HepG2 (cell line): Measurements from ENCODE around the gene CCDC57. TPM values are rescaled to one million over a fixed set of nuclear protein-coding genes. Genes with fewer than 3 reads are reported as not detected.

Source experiments
- AGO1 ChIP-seq: fragments of 200-400 bp; formaldehyde crosslinking; IDR thresholded peaks from 2 replicates; pipeline ENCODE4 v1.6.1; 2017; ENCODE audit warnings: mild to moderate bottlenecking, low read depth, low read length, moderate library complexity; ENCODE audit not compliant: poor library complexity, severe bottlenecking
- BATF2 ChIP-seq: sonication (generic); formaldehyde crosslinking; IDR thresholded peaks from 2 replicates; pipeline ENCODE4 v1.8.0; 2022; ENCODE audit warnings: mild to moderate bottlenecking, missing genetic modification reagents, moderate library complexity
- BCL6 ChIP-seq: IDR thresholded peaks from 2 replicates; pipeline ENCODE4 v1.6.1; 2016; ENCODE audit warnings: missing genetic modification reagents, missing compliant biosample characterization
- CEBPZ ChIP-seq: IDR thresholded peaks from 2 replicates; pipeline ENCODE4 v1.6.1; 2012; ENCODE audit warnings: low read length, improper control_type of control experiment
- HDAC6 ChIP-seq: fragments of 200-600 bp; sonication (generic); IDR thresholded peaks from 2 replicates; pipeline ENCODE4 v1.7.0; 2017; ENCODE audit warnings: mild to moderate bottlenecking, antibody characterized with exemption, low read length, low read depth
- JUNB ChIP-seq: sonication (generic); formaldehyde crosslinking; IDR thresholded peaks from 2 replicates; pipeline ENCODE4 v1.8.0; 2022; ENCODE audit warnings: missing genetic modification reagents, mild to moderate bottlenecking, borderline replicate concordance
- JUND ChIP-seq: sonication (generic); formaldehyde crosslinking; IDR thresholded peaks from 2 replicates; pipeline ENCODE4 v1.8.0; 2022; ENCODE audit warnings: mild to moderate bottlenecking, missing genetic modification reagents
- KAT7 ChIP-seq: IDR thresholded peaks from 2 replicates; pipeline ENCODE4 v1.6.1; 2018; ENCODE audit warnings: borderline replicate concordance, missing compliant biosample characterization
- SNRNP70 ChIP-seq: fragments of 200-400 bp; formaldehyde crosslinking; IDR thresholded peaks from 2 replicates; pipeline ENCODE4 v1.6.1; 2017; ENCODE audit warnings: mild to moderate bottlenecking, low read depth, low read length, moderate library complexity
- SP1 ChIP-seq, 2 experiments: fragments of 450-650 bp in 1 of 2; sonication (generic) in 1 of 2; formaldehyde crosslinking in 1 of 2; IDR thresholded peaks; 2 replicates each; pipeline versions ENCODE4 v1.4.0 to v1.6.1; 2016 to 2020; ENCODE audit warnings: missing genetic modification reagents in 1 of 2
- TEAD3 ChIP-seq: optimal IDR thresholded peaks from 2 replicates; pipeline ENCODE3; 2016; ENCODE audit warnings: borderline replicate concordance
- U2AF1 ChIP-seq: fragments of 200-400 bp; formaldehyde crosslinking; optimal IDR thresholded peaks from 2 replicates; pipeline ENCODE3; 2017; ENCODE audit warnings: mild to moderate bottlenecking, low read depth, low read length
- XBP1 ChIP-seq: sonication (generic); formaldehyde crosslinking; IDR thresholded peaks from 2 replicates; pipeline ENCODE4 v1.5.0; 2020; ENCODE audit warnings: missing genetic modification reagents
- ZBTB40 ChIP-seq, 2 experiments: fragments of 450-650 bp in 1 of 2; sonication (generic) in 1 of 2; formaldehyde crosslinking in 1 of 2; IDR thresholded peaks; 2 replicates each; pipeline versions ENCODE4 v1.6.1 to v1.8.0; 2016 to 2022; ENCODE audit warnings: antibody characterized with exemption in 1 of 2, mild to moderate bottlenecking in 1 of 2, missing genetic modification reagents in 1 of 2
- ZNF282 ChIP-seq: fragments of 450-650 bp; IDR thresholded peaks from 2 replicates; pipeline ENCODE4 v1.6.1; 2018; ENCODE audit not compliant: partially characterized antibody
- ZNF451 ChIP-seq: sonication (generic); formaldehyde crosslinking; IDR thresholded peaks from 2 replicates; pipeline ENCODE4 v1.5.0; 2020; ENCODE audit warnings: mild to moderate bottlenecking, missing genetic modification reagents
- polyA plus RNA-seq, 8 experiments: library from polyadenylated mRNA; depleted of rRNA in 3 of 8; stranded (reverse) in 7 of 8; unstranded in 1 of 8; fragments of >200 nt; fragmentation: Illumina TruSeq in 4 of 8; extraction: Trizol in 4 of 8; gene quantifications; 2 replicates each; pipeline versions ENCODE4 v1.2.1 to v1.2.3, GENCODE V29; 2011 to 2016; ENCODE audit warnings: low read depth in 4 of 8, missing spikeins in 1 of 8, mixed read lengths in 1 of 8; ENCODE audit not compliant: insufficient read depth in 1 of 8
- total RNA-seq, 5 experiments: library from RNA; depleted of rRNA; stranded (reverse); fragments of >200 nt; fragmentation: Illumina TruSeq; extraction: Trizol; gene quantifications; 2 replicates each; pipeline ENCODE4 v1.2.3, GENCODE V29; 2016; ENCODE audit warnings: low read depth in 1 of 5

CCDC57 gene
- total and polyA plus RNA-seq, 2 of the 13 experiments (the other 11 are each of a cell fraction or from before 2014, with no cell fraction given), result 59.3 to 59.9 TPM

GRCh38 chr17:82246365-82247181, 33.9 kb upstream of the CCDC57 start (continued):
- no peak for TF ChIP-seq BATF2 (CRISPR knock-in tag)
- no peak for TF ChIP-seq ZBTB40 (IDR thresholded peaks at IDR 0.05)
- TF ChIP-seq ZBTB40 (CRISPR knock-in tag; IDR thresholded peaks at IDR 0.05), result no peak
- peak; percentile 43 for TF ChIP-seq AGO1
- no peak for TF ChIP-seq CEBPZ
- no peak for TF ChIP-seq JUND (CRISPR knock-in tag)
- peak; percentile 50 for TF ChIP-seq U2AF1
- TF ChIP-seq KAT7 (CRISPR knock-in tag), result no peak
- TF ChIP-seq JUNB, result no peak
- TF ChIP-seq SP1 (IDR thresholded peaks at IDR 0.05), result no peak
- TF ChIP-seq SP1 (CRISPR knock-in tag; IDR thresholded peaks at IDR 0.05), result no peak
- TF ChIP-seq ZNF282, result no peak
- TF ChIP-seq ZNF451 (CRISPR knock-in tag), result no peak
- TF ChIP-seq TEAD3 (CRISPR knock-in tag), result no peak
- TF ChIP-seq HDAC6, result no peak
- no peak for TF ChIP-seq SNRNP70
- TF ChIP-seq XBP1, result no peak
- TF ChIP-seq BCL6 (CRISPR knock-in tag), result no peak
